ENCODE results near the gene CCDC71L. TPM values are rescaled to one million over a fixed set of nuclear protein-coding genes. Genes with fewer than 3 reads are reported as not detected.

The CCDC71L gene
- total RNA-seq, 1 experiment from 2014 or later = 21.1 TPM

GRCh38 chr7:106681815-106682495, 21.0 kb upstream of the CCDC71L start (continued):
- TF ChIP-seq, protein P1, sequence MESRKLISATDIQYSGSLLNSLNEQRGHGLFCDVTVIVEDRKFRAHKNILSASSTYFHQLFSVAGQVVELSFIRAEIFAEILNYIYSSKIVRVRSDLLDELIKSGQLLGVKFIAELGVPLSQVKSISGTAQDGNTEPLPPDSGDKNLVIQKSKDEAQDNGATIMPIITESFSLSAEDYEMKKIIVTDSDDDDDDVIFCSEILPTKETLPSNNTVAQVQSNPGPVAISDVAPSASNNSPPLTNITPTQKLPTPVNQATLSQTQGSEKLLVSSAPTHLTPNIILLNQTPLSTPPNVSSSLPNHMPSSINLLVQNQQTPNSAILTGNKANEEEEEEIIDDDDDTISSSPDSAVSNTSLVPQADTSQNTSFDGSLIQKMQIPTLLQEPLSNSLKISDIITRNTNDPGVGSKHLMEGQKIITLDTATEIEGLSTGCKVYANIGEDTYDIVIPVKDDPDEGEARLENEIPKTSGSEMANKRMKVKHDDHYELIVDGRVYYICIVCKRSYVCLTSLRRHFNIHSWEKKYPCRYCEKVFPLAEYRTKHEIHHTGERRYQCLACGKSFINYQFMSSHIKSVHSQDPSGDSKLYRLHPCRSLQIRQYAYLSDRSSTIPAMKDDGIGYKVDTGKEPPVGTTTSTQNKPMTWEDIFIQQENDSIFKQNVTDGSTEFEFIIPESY (IDR thresholded peaks at IDR 0.05; ENCODE audit: extremely low read depth, insufficient replicate concordance, low read length) = no peak
- no peak for TF ChIP-seq EZH2 (IDR thresholded peaks at IDR 0.05)
- TF ChIP-seq POLR2AphosphoS5 (IDR thresholded peaks at IDR 0.05; ENCODE audit: low read depth, low read length) = no peak
- no peak for TF ChIP-seq ZNF274 (IDR thresholded peaks at IDR 0.05; ENCODE audit: low read depth, low read length)
- TF ChIP-seq ELF1 (IDR thresholded peaks at IDR 0.05; ENCODE audit: borderline replicate concordance, low read depth) = no peak
- TF ChIP-seq, protein P2, sequence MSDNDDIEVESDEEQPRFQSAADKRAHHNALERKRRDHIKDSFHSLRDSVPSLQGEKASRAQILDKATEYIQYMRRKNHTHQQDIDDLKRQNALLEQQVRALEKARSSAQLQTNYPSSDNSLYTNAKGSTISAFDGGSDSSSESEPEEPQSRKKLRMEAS (IDR thresholded peaks at IDR 0.05) = no peak
- 0 out of 2 replicates have a peak, but pooled peaks have one; percentile 10 for TF ChIP-seq CBX3 (IDR thresholded peaks at IDR 0.05; ENCODE audit: low read depth)
- TF ChIP-seq JUND (IDR thresholded peaks at IDR 0.05) = peak; percentile 25; the same call in 1 of the 2 replicates
- no peak for TF ChIP-seq SP1 (IDR thresholded peaks at IDR 0.05; ENCODE audit: low read depth)

GRCh38 chr7:106679153-106679931, 18.4 kb upstream of the CCDC71L start:
- Histone ChIP-seq H3K79me2 (ENCODE audit: insufficient read depth, low read length) (no peaks in the 10 kb centered on the region), H3K9me3 (ENCODE audit: control insufficient read depth in 1 of 2, insufficient read depth in 1 of 2, low read depth in 1 of 2, low read length in 2 of 2) (no peaks in the 10 kb centered on the region), H4K20me1 (ENCODE audit: insufficient read depth) (no peaks in the 10 kb centered on the region), H3K27ac (ENCODE audit: low read depth, low read length) (no peak overlapping the region), H3K4me1 (ENCODE audit: control insufficient read depth in 1 of 2, insufficient read depth in 2 of 2, low read length in 2 of 2) (peaks cover 4 to 27% of the 10 kb centered on the region in 2 experiments; a peak in 2 of 4 replicates), H3K36me3 (ENCODE audit: control insufficient read depth in 1 of 2, insufficient read depth in 2 of 2, low read length in 2 of 2) (no peaks in the 10 kb centered on the region), H3K4me3 (replicated peaks in 1 of 2; ENCODE audit: low read depth in 1 of 2, low read length in 2 of 2) (no peak overlapping the region), H3K9me2 (ENCODE audit: insufficient read depth) (no peaks in the 10 kb centered on the region), H3K27me3 (ENCODE audit: insufficient read depth, low read length) (no peaks in the 10 kb centered on the region), H3K4me2 (ENCODE audit: low read length) (no peak overlapping the region), H2AFZ (ENCODE audit: low read depth, low read length, poor library complexity, severe bottlenecking) (peak overlapping the region; percentile 2), H3K9ac (ENCODE audit: low read length) (no peak overlapping the region)
- no peak for DNase-seq (ENCODE audit: low read depth, low spot score)
- ChIA-PET POLR2A (no interaction called here), RAD21 (ENCODE audit: low non-redundant PET in 1 of 2, low total read pairs in 2 of 2, uncharacterized antibody in 2 of 2, unreplicated experiment in 2 of 2) (no interaction called here), CTCF (no interaction called here)
- intact Hi-C loops (cut with micrococcal nuclease) = no loop called here
- ATAC-seq = no peak
- TF ChIP-seq EGR1 (IDR thresholded peaks at IDR 0.05; ENCODE audit: low read depth) (no peak), SRF (IDR thresholded peaks at IDR 0.05; ENCODE audit: low read depth) (no peak), YY1 (IDR thresholded peaks at IDR 0.05; ENCODE audit: extremely low read depth, insufficient replicate concordance, low read depth, low read length) (no peak), TCF7L2 (IDR thresholded peaks at IDR 0.05; ENCODE audit: borderline replicate concordance, extremely low read depth, insufficient read depth, insufficient read length) (no peak), ZNF274 (IDR thresholded peaks at IDR 0.05; ENCODE audit: low read depth, low read length) (no peak), RAD21 (IDR thresholded peaks at IDR 0.05; ENCODE audit: low read depth) (no peak), ZFX (IDR thresholded peaks at IDR 0.05) (no peak)
- no TSS peak for BruUV-seq (replicated peaks)

All from HCT116 (cell line).